IgD-negative memory B cell (primary cell): ENCODE data around the gene REX1BD. TPM values are rescaled to one million over a fixed set of nuclear protein-coding genes. Genes with fewer than 3 reads are reported as not detected.

Source experiments
- H3K27ac Mint-ChIP-seq, 3 donors: one replicate each; pipeline ENCODE4 v1.8.0; 2020 to 2022; ENCODE audit warnings: mild to moderate bottlenecking in 3 of 3, mixed read lengths in 3 of 3, moderate library complexity in 1 of 3
- H3K27me3 Mint-ChIP-seq: one replicate; pipeline ENCODE4 v1.8.0; 2021; ENCODE audit warnings: mixed read lengths
- H3K36me3 Mint-ChIP-seq: one replicate; pipeline ENCODE4 v1.8.0; 2020; ENCODE audit warnings: mild to moderate bottlenecking, mixed read lengths
- H3K4me1 Mint-ChIP-seq, 3 donors: one replicate each; pipeline ENCODE4 v1.8.0; 2020 to 2022; ENCODE audit warnings: mixed read lengths in 3 of 3, mild to moderate bottlenecking in 1 of 3
- H3K4me3 Mint-ChIP-seq, 4 donors: one replicate each; pipeline ENCODE4 v1.8.0; 2020 to 2022; ENCODE audit warnings: mild to moderate bottlenecking in 4 of 4, mixed read lengths in 4 of 4, moderate library complexity in 3 of 4
- H3K9me3 Mint-ChIP-seq, 3 donors: one replicate each; pipeline ENCODE4 v1.8.0; 2020 to 2021; ENCODE audit warnings: mixed read lengths in 3 of 3, mild to moderate bottlenecking in 1 of 3
- polyA plus RNA-seq: library from polyadenylated mRNA; unstranded; fragments of 300-500 nt; fragmentation: Illumina TruSeq; gene quantifications from one replicate; pipeline ENCODE4 v1.2.3, GENCODE V29; 2021

The REX1BD gene
- polyA plus RNA-seq, 1 donor from 2014 or later: 138 TPM

DNA sequence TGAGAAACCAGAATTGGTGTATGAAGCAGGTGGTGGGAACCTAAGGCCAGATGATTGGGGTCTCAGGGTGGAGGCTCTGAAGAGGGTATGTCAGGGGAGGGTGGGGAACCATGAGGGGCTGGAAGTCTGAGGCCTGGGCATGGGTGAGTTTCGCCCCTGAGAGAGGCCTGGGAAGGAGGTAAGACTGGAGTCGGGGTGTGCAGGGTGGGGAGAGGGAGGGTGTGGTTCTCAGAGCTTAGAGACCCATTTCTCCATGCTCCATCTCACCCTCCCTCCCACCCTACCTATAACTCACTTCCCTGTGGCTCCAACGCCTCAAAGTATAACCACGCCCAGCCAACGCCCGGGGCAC, 47.2 kb downstream of the REX1BD start:
- Mint-ChIP-seq H3K27me3 (no peaks in the 10 kb centered on the region), H3K9me3 (no peaks in the 10 kb centered on the region)

DNA sequence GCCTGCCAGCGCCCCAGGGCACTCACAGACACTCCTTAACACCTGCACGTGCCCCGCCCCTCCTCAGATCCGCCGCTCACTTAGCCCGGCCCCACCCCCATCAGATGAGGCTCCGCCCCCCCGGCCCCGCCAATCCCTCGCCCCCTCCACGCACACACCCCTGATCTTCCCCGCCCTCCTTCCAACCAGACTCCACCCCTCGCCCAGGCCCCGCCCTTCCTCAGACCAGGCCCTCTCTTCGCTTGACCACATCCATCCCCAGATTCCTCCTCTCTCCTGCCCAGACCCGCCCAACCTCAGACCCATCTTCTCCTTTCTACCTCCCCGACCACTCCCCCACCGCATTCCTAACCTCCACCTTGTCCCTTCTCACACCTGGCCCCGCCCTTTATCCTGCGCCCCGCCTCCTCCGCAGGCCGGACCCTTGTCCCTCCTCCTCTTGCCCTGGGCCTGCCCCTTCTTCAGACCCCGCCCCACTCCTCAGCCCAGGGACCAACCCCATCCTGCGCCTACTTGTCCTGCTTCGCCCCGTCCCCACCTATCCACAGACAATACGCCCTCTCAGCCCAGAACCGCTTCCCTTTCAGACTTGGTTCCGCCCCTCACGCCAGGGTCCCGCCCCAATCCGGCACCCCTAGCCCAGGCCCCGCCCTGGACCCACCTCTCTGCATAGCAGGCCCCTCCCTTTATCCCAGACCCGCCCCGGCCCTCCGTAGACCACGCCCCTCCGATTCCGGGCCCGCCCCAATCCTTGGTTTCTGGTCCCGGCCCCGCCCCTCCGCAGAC, 47.8 kb downstream of the REX1BD start:
- peaks cover 0 to 17% (median 10%) of the 10 kb centered on the region in 3 donors for H3K4me1 Mint-ChIP-seq
- H3K4me3 Mint-ChIP-seq: peak overlapping the region; percentile 72 to 97 (median 88)
- H3K27me3 Mint-ChIP-seq: no peaks in the 10 kb centered on the region
- peak overlapping the region in 2 of 3 donors; percentile 51 to 54 for H3K27ac Mint-ChIP-seq
- no peaks in the 10 kb centered on the region for H3K9me3 Mint-ChIP-seq
- no peaks in the 10 kb centered on the region for H3K36me3 Mint-ChIP-seq

More for the DNA sequence above, 47.2 kb downstream of the REX1BD start:
- H3K4me1 Mint-ChIP-seq: peaks cover 0 to 17% (median 10%) of the 10 kb centered on the region in 3 donors
- H3K27ac Mint-ChIP-seq: peak overlapping the region in 1 of 3 donors; percentile 54
- H3K4me3 Mint-ChIP-seq: peak overlapping the region; percentile 72 to 97 (median 88)
- no peaks in the 10 kb centered on the region for H3K36me3 Mint-ChIP-seq

DNA sequence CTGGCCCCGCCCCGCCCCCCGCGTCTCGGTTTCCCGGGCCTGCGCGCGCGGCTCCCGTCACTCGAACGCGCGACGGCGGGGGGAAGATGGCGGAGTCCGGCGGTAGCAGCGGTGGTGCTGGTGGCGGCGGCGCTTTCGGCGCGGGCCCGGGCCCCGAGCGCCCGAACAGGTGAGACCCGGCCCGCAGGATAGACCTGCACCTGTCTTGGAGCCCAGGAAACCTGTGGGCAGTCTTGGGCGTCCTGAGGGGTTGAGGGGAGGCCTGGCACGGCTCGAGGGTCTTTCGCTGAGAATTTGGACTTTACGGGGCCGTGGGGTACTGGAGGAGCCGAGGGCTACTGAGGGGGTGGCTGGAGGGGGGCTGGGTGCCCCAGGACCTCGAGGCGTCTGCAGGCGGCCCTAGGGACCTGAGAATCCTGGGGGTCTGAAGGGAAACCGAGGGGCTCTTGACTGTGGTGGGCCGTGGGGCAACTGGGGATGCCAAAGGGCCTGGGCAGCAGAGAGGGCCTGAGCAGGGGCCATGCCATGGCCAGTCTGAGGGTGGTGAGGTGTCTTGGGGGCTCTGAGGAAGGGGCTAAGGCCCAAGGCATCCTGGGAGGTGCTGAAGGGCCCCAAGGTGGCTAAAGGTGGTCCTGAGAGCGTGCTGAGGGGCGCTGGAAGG, 48.5 kb downstream of the REX1BD start, which contains the start of gene KLHL26:
Gene KLHL26, plus strand, starts transcription at position 60 of the 661 bp plus-strand sequence. Its CDS starts 27 bp downstream, at position 87.
- H3K4me3 Mint-ChIP-seq: peak within 1 kb of the TSS; percentile 72 to 97 (median 88)
- H3K9me3 Mint-ChIP-seq: no peaks in the 10 kb centered on the region
- peak within 1 kb of the TSS in 2 of 3 donors; percentile 54 to 73 for H3K27ac Mint-ChIP-seq
- H3K36me3 Mint-ChIP-seq: no peaks in the 10 kb centered on the region
- no peaks in the 10 kb centered on the region for H3K27me3 Mint-ChIP-seq
- H3K4me1 Mint-ChIP-seq: peaks cover 0 to 17% (median 10%) of the 10 kb centered on the region in 3 donors

DNA sequence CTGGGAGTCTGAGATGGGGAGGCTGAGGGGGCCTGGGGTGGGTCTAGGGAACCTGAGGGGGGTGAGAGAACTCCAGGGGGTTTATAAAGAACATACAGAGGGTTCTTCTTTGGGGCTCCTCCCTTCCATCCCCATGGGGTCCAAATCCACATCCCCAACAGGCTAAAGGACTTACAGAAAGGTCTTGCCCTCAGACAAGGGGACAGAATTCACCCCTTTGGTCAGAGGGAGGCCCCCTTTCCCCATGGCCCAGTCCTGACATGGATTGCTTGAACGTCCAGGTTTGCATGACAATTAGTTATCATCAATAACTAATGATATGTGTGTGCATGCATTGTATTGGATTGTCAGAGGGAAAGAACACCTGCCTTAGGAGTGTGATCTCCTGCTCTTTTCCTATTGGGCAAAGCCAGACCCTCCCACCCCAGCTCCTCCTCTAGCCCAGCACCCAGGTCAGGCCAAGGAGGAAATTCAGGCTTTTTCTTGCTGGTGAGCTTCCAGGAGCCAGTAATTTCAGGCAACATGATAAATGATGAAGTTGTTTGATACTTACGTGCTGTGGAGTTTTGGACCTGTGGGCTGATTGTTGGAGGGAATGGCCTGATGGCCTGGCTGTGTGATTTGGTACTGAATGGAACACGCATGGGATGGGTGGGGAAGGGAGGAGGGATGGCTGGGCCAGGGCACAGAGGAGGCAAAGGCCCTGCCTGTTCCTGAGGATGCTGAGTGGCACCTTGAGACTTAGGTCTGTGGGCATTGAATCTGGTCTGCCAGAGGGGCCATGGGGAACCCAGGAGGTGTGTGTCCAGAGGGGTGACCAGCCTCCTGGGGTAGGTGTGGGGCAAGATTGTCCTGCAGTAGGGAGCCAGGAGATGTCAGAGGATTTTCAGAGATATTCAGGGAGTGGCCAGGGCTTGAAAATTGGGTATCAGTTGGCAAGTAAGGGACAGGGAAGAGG, 49.4 kb downstream of the REX1BD start:
- peak overlapping the region; percentile 72 to 97 (median 88) for H3K4me3 Mint-ChIP-seq
- H3K36me3 Mint-ChIP-seq: no peaks in the 10 kb centered on the region
- peaks cover 0 to 17% (median 10%) of the 10 kb centered on the region in 3 donors for H3K4me1 Mint-ChIP-seq
- H3K27ac Mint-ChIP-seq: peak overlapping the region in 2 of 3 donors; percentile 64 to 73
- H3K9me3 Mint-ChIP-seq: no peaks in the 10 kb centered on the region
- no peaks in the 10 kb centered on the region for H3K27me3 Mint-ChIP-seq

DNA sequence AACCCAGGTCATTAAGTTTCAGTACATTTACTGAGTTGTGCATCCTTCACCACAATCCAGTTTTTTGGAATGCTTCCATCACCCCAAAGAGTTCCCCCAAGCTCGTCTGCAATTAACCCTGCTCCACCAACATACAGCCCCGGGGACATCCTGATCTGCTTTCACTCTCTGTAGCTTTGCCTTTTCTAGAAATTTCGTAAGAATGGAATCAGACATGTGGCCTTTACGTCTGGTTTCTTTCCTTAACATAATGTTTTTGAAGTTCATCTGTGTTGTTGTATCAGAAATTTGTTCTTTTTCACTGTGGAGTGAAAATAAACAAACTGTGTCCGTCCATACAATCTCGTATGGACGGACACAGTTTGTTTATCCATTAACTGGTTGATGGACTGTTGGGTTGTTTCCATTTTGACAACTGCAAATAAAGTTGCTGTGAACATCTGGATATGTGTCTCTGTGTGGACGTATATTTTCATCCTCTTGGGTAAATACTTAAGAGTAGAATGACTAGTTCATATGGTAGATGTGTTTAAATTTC, 51.2 kb downstream of the REX1BD start:
- H3K27me3 Mint-ChIP-seq: no peaks in the 10 kb centered on the region
- no peaks in the 10 kb centered on the region for H3K36me3 Mint-ChIP-seq
- no peak overlapping the region for H3K27ac Mint-ChIP-seq
- peak overlapping the region in 3 of 4 donors; percentile 52 to 81 (median 72) for H3K4me3 Mint-ChIP-seq
- peaks cover 0 to 20% (median 10%) of the 10 kb centered on the region in 3 donors for H3K4me1 Mint-ChIP-seq
- H3K9me3 Mint-ChIP-seq: no peaks in the 10 kb centered on the region

Other genes with a start within 250 kb of the REX1BD start
- gene PGPEP1, start 248.2 kb upstream of the REX1BD start, polyA plus RNA-seq: 8.4 TPM
- gene GDF15, start 202.6 kb upstream of the REX1BD start, polyA plus RNA-seq: not detected
- gene LRRC25, start 191.2 kb upstream of the REX1BD start, polyA plus RNA-seq: 14.9 TPM
- gene SSBP4, start 169.4 kb upstream of the REX1BD start, polyA plus RNA-seq: 97.4 TPM
- gene ISYNA1, start 150.7 kb upstream of the REX1BD start, polyA plus RNA-seq: 17.2 TPM
- gene ELL, start 66.7 kb upstream of the REX1BD start, polyA plus RNA-seq: 19.7 TPM
- 120 TPM for gene FKBP8, start 45.2 kb upstream of the REX1BD start, polyA plus RNA-seq
- 82.8 TPM for gene KXD1, start 30.9 kb upstream of the REX1BD start, polyA plus RNA-seq
- 1,891 TPM for gene UBA52, start 16.9 kb upstream of the REX1BD start, polyA plus RNA-seq
- 0.38 TPM for gene CRLF1, start 18.0 kb downstream of the REX1BD start, polyA plus RNA-seq
- gene TMEM59L, start 24.1 kb downstream of the REX1BD start, polyA plus RNA-seq: not detected
- 3.2 TPM for gene KLHL26, start 48.2 kb downstream of the REX1BD start, polyA plus RNA-seq
- gene CRTC1, start 94.9 kb downstream of the REX1BD start, polyA plus RNA-seq: 1.7 TPM
- gene COMP, start 202.5 kb downstream of the REX1BD start, polyA plus RNA-seq: not detected
- 14.6 TPM for gene UPF1, start 243.2 kb downstream of the REX1BD start, polyA plus RNA-seq